Measurements from ENCODE around the gene MMP15.
"Not testable (repeated sequence)": the region's sequence is repeated elsewhere in the genome, so short reads cannot be mapped to it uniquely, and the experiment has no call there.

Gene MMP15

GRCh38 chr16:58086381-58087208, 61.0 kb downstream of the MMP15 start:
- DNase-seq (ENCODE audit: low spot score) = no peak

- DNase-seq (ENCODE audit: low spot score) = no peak
Measured at GRCh38 chr16:58087209-58087913, 61.8 kb downstream of the MMP15 start.

GRCh38 chr16:58088091-58088490, 62.5 kb downstream of the MMP15 start:
- no peak for DNase-seq (ENCODE audit: low spot score)

- not testable (repeated sequence) for DNase-seq (ENCODE audit: low spot score)
Measured at GRCh38 chr16:58090396-58090795, 64.8 kb downstream of the MMP15 start.

GRCh38 chr16:58094026-58094425, 68.5 kb downstream of the MMP15 start:
- DNase-seq (ENCODE audit: low spot score) = no peak

GRCh38 chr16:58094791-58095574, 69.4 kb downstream of the MMP15 start:
- DNase-seq (ENCODE audit: low spot score) = no peak

- not testable (repeated sequence) for DNase-seq (ENCODE audit: low spot score)
Measured at GRCh38 chr16:58095575-58095960, 70.0 kb downstream of the MMP15 start.

- no peak for DNase-seq (ENCODE audit: low spot score)
Measured at GRCh38 chr16:58096249-58096648, 70.7 kb downstream of the MMP15 start.

Data from Ammon's horn (tissue), 1 donor.